Measurements from ENCODE around the gene ARHGAP21.
"Not testable (repeated sequence)": the region's sequence is repeated elsewhere in the genome, so short reads cannot be mapped to it uniquely, and the experiment has no call there.

The ARHGAP21 gene

GRCh38 chr10:24723788-24724380 is at the start of gene ARHGAP21:
ARHGAP21 (minus strand) TSS chr10:24723887; CDS start chr10:24721899, 1,988 bp downstream.
- DNase-seq (ENCODE audit: low read depth): no peak
- H3K4me3 ChIP-seq (ENCODE audit: control insufficient read depth, low read depth, low read length): peak within 1 kb of the TSS; percentile 83
- TF ChIP-seq, protein P1, sequence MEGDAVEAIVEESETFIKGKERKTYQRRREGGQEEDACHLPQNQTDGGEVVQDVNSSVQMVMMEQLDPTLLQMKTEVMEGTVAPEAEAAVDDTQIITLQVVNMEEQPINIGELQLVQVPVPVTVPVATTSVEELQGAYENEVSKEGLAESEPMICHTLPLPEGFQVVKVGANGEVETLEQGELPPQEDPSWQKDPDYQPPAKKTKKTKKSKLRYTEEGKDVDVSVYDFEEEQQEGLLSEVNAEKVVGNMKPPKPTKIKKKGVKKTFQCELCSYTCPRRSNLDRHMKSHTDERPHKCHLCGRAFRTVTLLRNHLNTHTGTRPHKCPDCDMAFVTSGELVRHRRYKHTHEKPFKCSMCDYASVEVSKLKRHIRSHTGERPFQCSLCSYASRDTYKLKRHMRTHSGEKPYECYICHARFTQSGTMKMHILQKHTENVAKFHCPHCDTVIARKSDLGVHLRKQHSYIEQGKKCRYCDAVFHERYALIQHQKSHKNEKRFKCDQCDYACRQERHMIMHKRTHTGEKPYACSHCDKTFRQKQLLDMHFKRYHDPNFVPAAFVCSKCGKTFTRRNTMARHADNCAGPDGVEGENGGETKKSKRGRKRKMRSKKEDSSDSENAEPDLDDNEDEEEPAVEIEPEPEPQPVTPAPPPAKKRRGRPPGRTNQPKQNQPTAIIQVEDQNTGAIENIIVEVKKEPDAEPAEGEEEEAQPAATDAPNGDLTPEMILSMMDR (IDR thresholded peaks at IDR 0.05; ENCODE audit: control insufficient read depth, insufficient read depth, low read depth, low read length, missing control alignments): peak; percentile 12

GRCh38 chr10:24771943-24772694 is 48.4 kb upstream of the ARHGAP21 start:
- TF ChIP-seq, protein P1 (IDR thresholded peaks at IDR 0.05; ENCODE audit: control insufficient read depth, insufficient read depth, low read depth, low read length, missing control alignments): no peak
- no peak overlapping the region for H3K4me3 ChIP-seq (ENCODE audit: control insufficient read depth, low read depth, low read length)
- no peak for DNase-seq (ENCODE audit: low read depth)

GRCh38 chr10:24764991-24765390 is 41.3 kb upstream of the ARHGAP21 start:
- not testable (repeated sequence) for DNase-seq (ENCODE audit: low read depth); H3K4me3 ChIP-seq (ENCODE audit: control insufficient read depth, low read depth, low read length)

DNA sequence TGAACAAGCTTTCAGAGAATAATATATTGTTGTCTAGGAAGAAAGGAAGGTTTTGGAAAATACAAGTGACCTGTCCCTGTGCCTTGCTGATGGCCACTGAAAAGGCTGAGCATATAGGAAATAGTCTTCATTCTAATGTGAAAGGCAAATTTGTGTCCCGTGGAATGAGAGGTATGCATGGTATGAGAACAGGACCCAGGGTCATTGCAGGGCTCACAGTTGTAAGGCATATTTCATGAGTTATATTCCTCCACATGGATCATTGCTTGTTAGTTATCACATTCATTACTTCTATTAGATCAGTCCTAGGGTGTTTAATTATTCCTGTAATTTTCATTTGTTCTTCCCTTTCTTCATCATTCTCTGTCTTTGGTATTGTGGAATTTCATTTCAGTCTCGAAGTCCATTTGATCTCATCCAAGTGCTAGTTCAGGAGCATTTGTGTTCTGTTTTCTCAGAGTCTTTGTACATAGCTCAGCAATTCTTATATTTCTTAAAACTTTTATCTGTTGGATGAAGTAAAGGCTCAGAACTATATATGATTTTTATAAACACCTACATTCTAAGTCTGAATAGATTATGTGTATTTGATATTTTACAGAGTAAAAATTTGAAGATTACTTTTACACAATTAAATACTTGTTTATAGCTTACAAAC is 39.4 kb upstream of the ARHGAP21 start:
- H3K4me3 ChIP-seq (ENCODE audit: control insufficient read depth, low read depth, low read length): no peak overlapping the region
- TF ChIP-seq, protein P1 (IDR thresholded peaks at IDR 0.05; ENCODE audit: control insufficient read depth, insufficient read depth, low read depth, low read length, missing control alignments): no peak
- no peak for DNase-seq (ENCODE audit: low read depth)

GRCh38 chr10:24762161-24762924 is 38.7 kb upstream of the ARHGAP21 start:
- no peak for DNase-seq (ENCODE audit: low read depth)
- TF ChIP-seq, protein P1 (IDR thresholded peaks at IDR 0.05; ENCODE audit: control insufficient read depth, insufficient read depth, low read depth, low read length, missing control alignments): no peak
- H3K4me3 ChIP-seq (ENCODE audit: control insufficient read depth, low read depth, low read length): no peak overlapping the region

DNA sequence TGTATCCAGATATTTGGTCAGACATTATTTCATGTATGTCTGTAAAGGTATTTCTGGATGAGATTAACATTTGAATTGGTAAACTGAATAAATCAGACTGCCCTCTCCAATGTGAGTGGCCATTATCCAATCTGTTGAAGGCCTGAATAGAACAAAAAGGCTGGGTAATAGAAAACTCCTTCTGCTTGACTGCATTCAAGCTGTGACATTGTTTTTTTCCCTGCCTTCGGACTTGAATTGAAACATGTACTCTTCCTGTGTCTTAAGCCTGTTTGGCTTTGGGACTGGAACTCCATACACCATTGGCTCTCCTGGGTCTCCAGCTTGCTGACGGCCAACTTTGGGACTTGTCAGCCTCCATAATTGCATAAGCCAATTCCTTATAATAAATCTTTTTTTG is 36.0 kb upstream of the ARHGAP21 start:
- TF ChIP-seq, protein P1 (IDR thresholded peaks at IDR 0.05; ENCODE audit: control insufficient read depth, insufficient read depth, low read depth, low read length, missing control alignments): no peak
- H3K4me3 ChIP-seq (ENCODE audit: control insufficient read depth, low read depth, low read length): no peak overlapping the region
- no peak for DNase-seq (ENCODE audit: low read depth)

- DNase-seq (ENCODE audit: low read depth): not testable (repeated sequence)
These were observed 34.6 kb upstream of the ARHGAP21 start for GRCh38 chr10:24758254-24758653.

More at GRCh38 chr10:24758254-24758653, 34.6 kb upstream of the ARHGAP21 start:
- H3K4me3 ChIP-seq (ENCODE audit: control insufficient read depth, low read depth, low read length): not testable (repeated sequence)

Data from AG09309 (cell line).